Loucy (cell line): Measurements from ENCODE around the gene ABCA1.

Experiments used
- H2AFZ ChIP-seq: fragments of 200-600 bp; sonication (generic); 2 replicates; pipeline ENCODE4 v1.6.0; 2016; ENCODE audit warnings: antibody characterized with exemption, mild to moderate bottlenecking, low read length, moderate library complexity
- H3F3A ChIP-seq: fragments of 200-600 bp; 2 replicates; pipeline ENCODE4 v1.6.0; 2016; ENCODE audit warnings: antibody characterized with exemption, low read depth, mild to moderate bottlenecking
- H3K27me3 ChIP-seq: fragments of 200-600 bp; sonication (generic); 2 replicates; pipeline ENCODE4 v1.6.1; 2014; ENCODE audit warnings: low read length, mild to moderate bottlenecking; ENCODE audit not compliant: insufficient read depth, poor library complexity, severe bottlenecking
- H3K36me3 ChIP-seq: fragments of 200-600 bp; sonication (generic); 2 replicates; pipeline ENCODE4 v1.6.1; 2016; ENCODE audit warnings: low read length; ENCODE audit not compliant: insufficient read depth
- H3K4me1 ChIP-seq: fragments of 200-600 bp; sonication (generic); 2 replicates; pipeline ENCODE4 v1.5.1; 2014; ENCODE audit warnings: low read length, mild to moderate bottlenecking; ENCODE audit not compliant: insufficient read depth, poor library complexity, severe bottlenecking
- H3K4me2 ChIP-seq: fragments of 200-600 bp; sonication (generic); 2 replicates; pipeline ENCODE4 v1.6.0; 2014; ENCODE audit warnings: antibody characterized with exemption, low read length, low read depth, mild to moderate bottlenecking; ENCODE audit not compliant: poor library complexity, severe bottlenecking
- H3K4me3 ChIP-seq: fragments of 200-600 bp; sonication (generic); 2 replicates; pipeline ENCODE4 v1.5.1; 2014; ENCODE audit warnings: low read length, mild to moderate bottlenecking, mixed read lengths; ENCODE audit not compliant: poor library complexity, severe bottlenecking
- H3K79me2 ChIP-seq: fragments of 200-600 bp; sonication (generic); 2 replicates; pipeline ENCODE4 v1.6.1; 2014; ENCODE audit warnings: low read length; ENCODE audit not compliant: insufficient read depth
- H3K9ac ChIP-seq: fragments of 200-600 bp; sonication (generic); 2 replicates; pipeline ENCODE4 v1.6.0; 2014; ENCODE audit warnings: mild to moderate bottlenecking, low read depth, low read length, moderate library complexity; ENCODE audit not compliant: poor library complexity, severe bottlenecking
- H3K9me2 ChIP-seq: fragments of 200-600 bp; sonication (generic); replicated peaks from 2 replicates; pipeline ENCODE4 v1.6.1; 2016; ENCODE audit warnings: low read depth, low read length, mixed read lengths
- H3K9me3 ChIP-seq: fragments of 200-600 bp; sonication (generic); 2 replicates; pipeline ENCODE4 v1.6.1; 2014; ENCODE audit warnings: mild to moderate bottlenecking, antibody characterized with exemption, low read length, low read depth; ENCODE audit not compliant: insufficient read depth
- H4K20me1 ChIP-seq: fragments of 200-600 bp; sonication (generic); 2 replicates; pipeline ENCODE4 v1.6.0; 2014; ENCODE audit warnings: antibody characterized with exemption, low read length, mild to moderate bottlenecking; ENCODE audit not compliant: insufficient read depth, poor library complexity, severe bottlenecking
- EZH2phosphoT487 ChIP-seq: fragments of 200-600 bp; IDR thresholded peaks from 2 replicates; pipeline ENCODE4 v1.6.1; 2018; ENCODE audit warnings: antibody characterized with exemption, mild to moderate bottlenecking, moderate library complexity, borderline replicate concordance
- TF ChIP-seq, protein P1 (sequence below): fragments of 200-600 bp; sonication (generic); conservative IDR thresholded peaks from 2 replicates; pipeline ENCODE4 v1.5.1; 2014; ENCODE audit warnings: mild to moderate bottlenecking, antibody characterized with exemption, low read length

ABCA1 gene

DNA sequence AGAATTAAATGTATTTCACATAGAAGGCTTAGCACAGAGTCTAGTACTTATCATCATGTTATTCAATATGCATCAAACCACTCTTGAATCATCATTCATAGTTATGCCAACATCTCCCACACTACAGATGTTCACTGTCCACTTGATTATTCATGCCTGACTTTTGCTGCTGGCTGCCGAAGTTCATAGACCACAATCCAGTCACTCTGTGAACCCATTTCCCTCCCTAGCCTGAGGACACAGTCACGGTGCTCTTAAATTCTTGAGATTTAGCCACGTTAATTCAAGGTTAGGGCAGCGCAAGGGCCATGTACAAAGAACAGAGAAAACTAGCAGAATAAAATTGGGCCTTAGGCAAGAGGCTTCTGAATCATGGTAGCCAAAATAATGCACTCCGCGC is 32.4 kb downstream of the ABCA1 start:
- no peak overlapping the region for H3K4me2 ChIP-seq
- no peaks in the 10 kb centered on the region for H3K27me3 ChIP-seq
- no peaks in the 10 kb centered on the region for H3K9me2 ChIP-seq
- H3K36me3 ChIP-seq, result no peaks in the 10 kb centered on the region
- no peak overlapping the region for H3K4me3 ChIP-seq
- no peaks in the 10 kb centered on the region for H3K79me2 ChIP-seq
- no peak for TF ChIP-seq EZH2phosphoT487
- TF ChIP-seq, protein P1, sequence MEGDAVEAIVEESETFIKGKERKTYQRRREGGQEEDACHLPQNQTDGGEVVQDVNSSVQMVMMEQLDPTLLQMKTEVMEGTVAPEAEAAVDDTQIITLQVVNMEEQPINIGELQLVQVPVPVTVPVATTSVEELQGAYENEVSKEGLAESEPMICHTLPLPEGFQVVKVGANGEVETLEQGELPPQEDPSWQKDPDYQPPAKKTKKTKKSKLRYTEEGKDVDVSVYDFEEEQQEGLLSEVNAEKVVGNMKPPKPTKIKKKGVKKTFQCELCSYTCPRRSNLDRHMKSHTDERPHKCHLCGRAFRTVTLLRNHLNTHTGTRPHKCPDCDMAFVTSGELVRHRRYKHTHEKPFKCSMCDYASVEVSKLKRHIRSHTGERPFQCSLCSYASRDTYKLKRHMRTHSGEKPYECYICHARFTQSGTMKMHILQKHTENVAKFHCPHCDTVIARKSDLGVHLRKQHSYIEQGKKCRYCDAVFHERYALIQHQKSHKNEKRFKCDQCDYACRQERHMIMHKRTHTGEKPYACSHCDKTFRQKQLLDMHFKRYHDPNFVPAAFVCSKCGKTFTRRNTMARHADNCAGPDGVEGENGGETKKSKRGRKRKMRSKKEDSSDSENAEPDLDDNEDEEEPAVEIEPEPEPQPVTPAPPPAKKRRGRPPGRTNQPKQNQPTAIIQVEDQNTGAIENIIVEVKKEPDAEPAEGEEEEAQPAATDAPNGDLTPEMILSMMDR, result no peak
- H4K20me1 ChIP-seq, result no peaks in the 10 kb centered on the region
- no peaks in the 10 kb centered on the region for H3F3A ChIP-seq
- no peaks in the 10 kb centered on the region for H3K9me3 ChIP-seq
- no peak overlapping the region for H3K9ac ChIP-seq
- no peak overlapping the region for H2AFZ ChIP-seq
- H3K4me1 ChIP-seq, result peaks cover under 1% of the 10 kb centered on the region

DNA sequence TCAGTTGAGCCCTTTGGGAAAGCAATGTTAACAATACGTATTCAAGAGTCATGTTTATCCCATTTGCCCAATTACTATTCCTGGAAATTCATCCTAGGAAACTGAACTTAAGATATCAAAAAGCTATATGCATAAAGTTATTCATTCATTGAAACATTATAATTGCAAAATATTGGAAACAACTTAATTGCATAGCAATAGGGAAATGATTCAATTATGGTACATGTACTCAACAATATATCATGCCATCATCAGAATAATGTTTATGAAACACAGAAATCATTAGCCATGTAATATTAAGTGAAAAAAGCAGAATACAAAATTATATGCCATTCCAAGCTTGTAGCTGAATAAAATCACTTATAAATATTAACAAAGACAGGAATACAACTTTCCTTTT is 35.3 kb downstream of the ABCA1 start:
- Histone ChIP-seq H3K9ac (no peak overlapping the region), H2AFZ (no peak overlapping the region), H3K9me3 (no peaks in the 10 kb centered on the region), H3K4me3 (no peak overlapping the region), H3K4me2 (no peak overlapping the region), H3F3A (no peaks in the 10 kb centered on the region), H3K79me2 (no peaks in the 10 kb centered on the region), H3K27me3 (no peaks in the 10 kb centered on the region), H3K36me3 (no peaks in the 10 kb centered on the region), H3K4me1 (no peaks in the 10 kb centered on the region), H4K20me1 (no peaks in the 10 kb centered on the region), H3K9me2 (no peaks in the 10 kb centered on the region)
- TF ChIP-seq EZH2phosphoT487, result no peak
- TF ChIP-seq, protein P1, result no peak

DNA sequence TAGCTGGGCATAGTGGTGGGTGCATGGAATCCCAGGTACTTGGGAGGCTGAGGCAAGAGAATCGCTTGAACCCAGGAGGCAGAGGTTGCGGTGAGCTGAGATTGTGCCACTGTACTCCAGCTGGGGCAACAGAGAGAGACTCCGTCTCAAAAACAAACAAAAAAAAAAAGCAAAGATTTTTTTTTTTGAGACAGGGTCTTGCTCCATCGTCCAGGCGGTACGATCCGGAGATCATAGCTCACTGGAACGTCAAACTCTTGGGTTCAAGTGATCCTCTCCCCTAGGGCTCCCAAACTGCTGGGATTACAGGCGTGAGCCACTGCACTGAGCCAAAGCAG is 37.6 kb downstream of the ABCA1 start:
- no peaks in the 10 kb centered on the region for H3K9me3 ChIP-seq
- H3K27me3 ChIP-seq, result no peaks in the 10 kb centered on the region
- H3K9me2 ChIP-seq, result no peaks in the 10 kb centered on the region
- H3K4me1 ChIP-seq, result no peaks in the 10 kb centered on the region
- H3K4me3 ChIP-seq, result no peak overlapping the region
- no peak overlapping the region for H3K9ac ChIP-seq
- no peaks in the 10 kb centered on the region for H3K36me3 ChIP-seq
- no peaks in the 10 kb centered on the region for H3F3A ChIP-seq
- TF ChIP-seq, protein P1, result no peak
- TF ChIP-seq EZH2phosphoT487, result no peak
- no peak overlapping the region for H2AFZ ChIP-seq
- no peaks in the 10 kb centered on the region for H3K79me2 ChIP-seq
- H4K20me1 ChIP-seq, result no peaks in the 10 kb centered on the region
- H3K4me2 ChIP-seq, result no peak overlapping the region
